Hematopoietic multipotent progenitor cell treated with erythropoietin and hydrocortisone succinate and interleukin-3 and kit ligand, for 8 days (in vitro differentiated cells): ENCODE data around the gene GOLPH3L.
"Not testable (repeated sequence)": the region's sequence is repeated elsewhere in the genome, so short reads cannot be mapped to it uniquely, and the experiment has no call there.

ENCODE experiments used
- DNase-seq: peaks from one replicate; pipeline ENCODE4 v3.0.0-alpha.2; 2015

Gene GOLPH3L

DNA sequence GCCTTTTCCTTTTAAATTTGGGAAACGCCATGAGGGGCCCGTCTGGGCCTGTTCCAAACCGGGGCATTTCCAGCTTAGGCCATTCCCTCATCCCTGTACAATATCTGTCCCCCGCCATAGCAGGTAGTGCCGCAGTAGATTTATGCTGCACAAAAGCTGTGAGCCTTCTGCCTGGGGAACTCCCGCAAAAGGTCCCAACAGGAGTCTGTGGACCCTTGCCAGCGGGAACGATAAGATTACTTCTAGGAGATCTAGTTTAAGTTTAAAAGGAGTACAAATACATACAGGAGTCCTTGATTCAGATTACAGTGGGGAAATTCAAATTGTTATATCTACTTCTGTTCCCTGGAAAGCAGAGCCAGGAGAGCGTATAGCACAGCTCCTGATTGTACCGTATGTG lies 42.3 kb downstream of the GOLPH3L start:
- not testable (repeated sequence) for DNase-seq

DNA sequence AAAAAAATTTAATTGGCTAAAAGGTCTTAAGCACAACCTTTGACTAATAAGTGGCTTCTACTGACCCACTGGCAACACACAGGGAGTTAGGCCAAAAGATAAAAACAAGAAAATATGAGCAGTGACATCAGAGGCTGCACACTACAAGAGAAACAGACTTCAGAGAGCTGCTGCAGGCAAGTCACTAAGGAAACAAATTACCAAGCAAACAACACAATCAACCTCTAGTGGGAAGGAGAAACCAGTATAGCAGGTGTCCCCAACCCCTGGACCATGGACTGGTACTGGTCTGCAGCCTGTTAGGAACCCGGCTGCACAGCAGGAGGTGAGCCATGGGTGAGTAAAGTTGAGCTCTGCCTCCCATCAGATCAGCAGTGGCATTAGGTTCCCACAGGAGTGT lies 46.8 kb downstream of the GOLPH3L start:
- DNase-seq = no peak

DNA sequence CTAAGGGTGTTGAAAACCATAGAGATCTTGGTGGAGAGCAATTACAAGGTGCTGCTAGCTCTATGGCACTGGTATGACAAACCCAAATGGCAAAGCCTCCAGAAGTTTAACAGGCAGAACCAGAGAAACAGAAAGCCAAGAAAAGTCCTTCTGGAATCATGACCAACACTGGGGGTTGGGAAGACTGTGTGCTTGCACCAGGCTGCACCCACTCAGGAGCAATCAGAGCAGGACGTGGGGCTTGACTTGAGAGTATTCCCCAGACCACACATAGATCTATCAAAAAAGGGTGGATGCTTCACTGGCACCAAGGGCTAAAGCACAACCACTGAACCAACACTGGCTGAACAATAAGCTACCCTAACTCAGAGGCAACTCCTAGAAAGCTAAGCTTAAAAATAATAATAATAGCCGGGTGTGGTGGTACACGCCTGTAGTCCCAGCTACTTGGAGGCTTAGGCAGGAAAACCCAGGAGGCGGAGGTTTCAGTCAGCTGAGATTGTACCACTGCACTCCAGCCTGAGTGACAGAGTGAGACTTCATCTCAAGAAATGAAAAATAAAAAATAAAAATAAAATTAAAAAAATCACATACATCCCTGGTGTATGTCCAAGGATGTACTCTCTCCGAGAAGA lies 47.4 kb downstream of the GOLPH3L start:
- no peak for DNase-seq

DNA sequence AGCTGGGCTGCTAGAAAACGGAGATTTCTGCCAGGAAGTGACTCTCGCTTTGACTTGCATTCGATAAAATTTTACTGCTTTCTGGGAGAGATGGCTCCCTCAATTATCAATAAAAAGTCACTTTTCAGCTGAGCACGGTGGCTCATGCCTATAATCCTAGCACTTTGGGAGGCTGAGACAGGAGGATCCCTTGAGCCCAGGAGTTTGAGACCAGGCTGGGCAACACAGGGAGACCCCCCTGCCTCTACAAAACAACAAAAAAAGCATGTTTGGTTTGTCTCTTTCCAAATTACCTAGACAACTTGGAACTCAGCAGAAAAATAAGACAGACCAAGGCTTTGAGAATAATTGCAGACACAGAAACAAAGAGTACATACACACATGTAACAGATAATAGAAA lies 54.7 kb downstream of the GOLPH3L start:
- no peak for DNase-seq

DNA sequence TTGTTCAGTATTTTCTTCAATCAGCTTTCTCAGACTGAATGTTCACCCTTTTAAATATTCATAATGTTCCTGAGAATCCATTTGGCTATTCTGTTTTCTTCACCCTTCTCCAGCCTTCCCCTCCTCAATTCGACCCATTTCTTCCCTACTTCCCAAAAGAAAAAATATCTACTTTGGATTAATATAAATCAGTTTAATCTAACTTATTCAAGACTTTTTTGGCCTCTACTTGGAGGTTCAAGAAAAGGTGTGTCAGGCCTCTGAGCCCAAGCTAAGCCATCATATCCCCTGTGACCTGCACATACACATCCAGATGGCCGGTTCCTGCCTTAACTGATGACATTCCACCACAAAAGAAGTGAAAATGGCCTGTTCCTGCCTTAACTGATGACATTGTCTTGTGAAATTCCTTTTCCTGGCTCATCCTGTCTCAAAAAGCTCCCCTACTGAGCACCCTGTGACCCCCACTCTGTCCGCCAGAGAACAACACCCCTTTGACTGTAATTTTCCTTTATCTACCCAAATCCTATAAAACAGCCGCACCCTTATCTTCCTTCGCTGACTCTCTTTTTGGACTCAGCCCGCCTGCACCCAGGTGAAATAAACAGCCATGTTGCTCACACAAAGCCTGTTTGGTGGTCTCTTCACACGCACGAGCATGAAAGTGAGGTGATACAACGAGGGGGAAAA lies 55.7 kb downstream of the GOLPH3L start:
- not testable (repeated sequence) for DNase-seq

DNA sequence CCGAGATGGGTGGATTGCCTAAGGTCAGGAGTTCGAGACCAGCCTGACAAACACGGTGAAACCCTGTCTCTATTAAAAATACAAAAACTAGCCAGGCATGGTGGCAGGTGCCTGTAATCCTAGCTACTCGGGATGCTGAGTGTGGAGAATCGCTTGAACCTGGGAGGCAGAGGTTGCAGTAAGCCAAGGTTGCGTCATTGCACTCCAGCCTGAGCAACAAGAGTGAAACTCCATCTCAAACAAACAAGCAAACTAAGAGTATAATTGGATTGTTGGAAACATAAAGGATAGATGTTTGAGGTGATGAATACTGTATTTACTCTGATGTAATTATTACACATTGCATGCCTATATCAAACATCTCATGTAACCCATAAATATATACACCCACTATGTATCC lies 58.5 kb downstream of the GOLPH3L start:
- DNase-seq = not testable (repeated sequence)

DNA sequence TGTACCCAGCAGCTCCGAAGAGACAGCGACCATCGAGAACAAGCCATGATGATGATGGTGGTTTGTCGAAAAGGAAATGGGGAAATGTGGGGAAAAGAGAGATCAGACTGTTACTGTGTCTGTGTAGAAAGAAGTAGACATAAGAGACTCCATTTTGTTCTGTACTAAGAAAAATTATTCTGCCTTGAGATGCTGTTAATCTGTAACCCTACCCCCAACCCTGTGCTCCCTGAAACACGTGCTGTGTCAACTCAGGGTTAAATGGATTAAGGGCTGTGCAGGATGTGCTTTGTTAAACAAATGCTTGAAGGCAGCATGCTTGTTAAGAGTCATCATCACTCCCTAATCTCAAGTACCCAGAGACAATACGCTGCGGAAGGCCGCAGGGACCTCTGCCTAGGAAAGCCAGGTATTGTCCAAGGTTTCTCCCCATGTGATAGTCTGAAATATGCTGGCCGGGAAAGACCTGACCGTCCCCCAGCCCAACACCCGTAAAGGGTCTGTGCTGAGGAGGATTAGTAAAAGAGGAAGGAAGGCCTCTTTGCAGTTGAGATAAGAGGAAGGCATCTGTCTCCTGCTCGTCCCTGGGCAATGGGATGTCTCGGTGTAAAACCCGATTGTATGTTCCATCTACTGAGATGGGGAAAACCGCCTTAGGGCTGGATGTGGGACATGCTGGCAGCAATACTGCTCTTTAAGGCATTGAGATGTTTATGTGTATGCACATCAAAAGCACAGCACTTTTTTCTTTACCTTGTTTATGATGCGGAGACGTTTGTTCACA lies 61.9 kb downstream of the GOLPH3L start:
- not testable (repeated sequence) for DNase-seq

DNA sequence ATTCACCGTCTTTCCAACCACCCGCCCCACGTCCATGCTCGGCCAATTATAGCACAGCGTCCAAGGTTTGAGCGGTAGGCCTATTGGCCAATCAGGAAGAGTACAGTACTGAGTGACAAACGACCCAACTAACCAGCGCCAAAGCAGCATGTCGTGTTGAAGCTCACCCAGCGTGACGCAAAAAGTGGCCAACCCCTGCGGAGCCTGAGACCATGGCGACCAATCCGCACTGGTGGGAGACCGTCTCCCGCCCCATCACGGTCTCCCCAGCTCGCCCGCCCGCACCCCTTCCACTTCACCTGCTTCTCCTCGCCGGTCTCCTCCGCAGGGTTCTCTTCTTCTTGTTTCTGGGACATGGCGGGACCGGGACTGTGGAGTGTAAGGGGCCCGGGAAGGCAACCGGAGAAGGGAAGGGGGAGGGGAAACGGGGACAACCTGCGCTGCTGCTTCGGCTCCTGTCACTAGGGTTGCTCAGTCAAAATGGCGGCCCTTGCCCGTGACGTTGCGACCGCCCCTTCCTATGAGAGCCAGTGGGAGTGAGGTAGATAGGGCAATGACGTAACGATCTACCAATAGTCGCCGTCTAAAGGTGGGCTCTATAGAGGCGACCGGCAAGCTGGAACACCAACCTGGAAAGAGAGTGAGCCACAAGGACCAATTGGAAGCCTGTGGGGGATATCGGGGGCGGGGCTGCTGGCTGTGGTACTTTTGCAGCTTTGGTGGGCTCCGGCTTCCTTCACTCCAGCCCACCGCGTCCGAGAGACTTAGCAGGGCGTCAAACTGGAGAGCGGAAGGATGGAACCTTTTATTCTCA lies 67.6 kb downstream of the GOLPH3L start, which contains the start of gene ENSA:
Gene ENSA, minus strand, starts transcription at position 498 of the 814 bp plus-strand sequence. Its CDS starts 142 bp downstream, at position 356.
- DNase-seq = peak; percentile 100

DNA sequence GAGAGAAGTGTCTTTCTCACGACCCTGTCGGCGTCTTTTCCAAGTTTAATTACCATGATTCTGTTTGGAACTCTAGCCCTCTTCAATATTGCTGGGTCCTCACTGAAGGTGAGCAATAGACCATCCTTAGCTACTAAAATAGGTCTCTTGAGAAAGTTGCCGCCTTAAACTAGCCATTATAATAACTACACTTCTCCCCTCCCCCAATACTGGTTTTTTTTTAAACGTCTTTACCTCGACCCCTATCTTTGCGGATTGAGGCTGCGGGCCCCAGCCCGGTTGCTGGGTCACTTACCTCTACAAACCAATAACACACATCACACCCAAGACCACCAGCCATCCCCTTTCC lies 68.2 kb downstream of the GOLPH3L start:
- no peak for DNase-seq

DNA sequence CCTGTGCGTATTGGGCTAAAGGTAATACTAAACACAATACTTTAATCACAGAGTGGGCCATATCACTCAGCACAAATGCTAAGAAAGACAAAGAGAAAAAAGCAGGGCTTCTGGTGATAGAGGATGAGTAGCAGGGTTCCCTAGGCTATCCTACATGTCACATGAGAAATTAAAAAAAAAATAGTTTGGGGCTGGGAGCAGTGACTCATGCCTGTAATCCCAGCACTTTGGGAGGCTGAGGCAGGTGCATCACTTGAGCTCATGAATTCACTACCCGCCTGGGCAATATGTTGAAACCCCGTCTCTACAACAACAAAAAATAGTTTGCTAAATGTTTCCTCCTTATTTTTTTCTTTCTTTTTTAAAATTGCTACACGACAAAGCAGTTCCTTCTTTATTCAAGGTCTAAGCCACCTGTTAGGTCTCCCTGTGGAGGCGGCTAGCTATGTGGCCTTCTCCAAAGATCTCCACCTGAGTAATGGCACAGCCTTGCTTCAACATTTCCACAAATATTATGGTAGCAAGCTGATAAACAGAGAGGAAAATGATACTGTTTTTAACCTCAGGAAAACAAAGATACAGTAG lies 69.0 kb downstream of the GOLPH3L start:
- no peak for DNase-seq

DNA sequence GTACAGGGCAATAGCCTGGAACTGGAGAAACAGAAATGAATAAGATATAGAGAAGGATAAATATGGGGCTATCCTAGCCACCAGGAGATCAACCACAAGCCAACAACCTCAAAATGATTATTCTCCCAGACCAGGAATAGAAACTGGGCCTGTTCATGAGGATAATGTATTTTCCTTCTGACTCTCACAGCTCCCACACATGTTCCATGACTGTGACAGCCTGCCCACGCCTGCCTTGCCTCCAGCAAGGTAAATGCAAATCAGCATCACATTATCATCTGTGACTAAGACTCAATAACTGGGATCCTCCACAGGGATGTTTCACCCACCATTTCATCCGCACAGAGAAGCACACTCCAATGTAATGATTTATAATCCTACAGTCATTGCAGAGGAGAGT lies 70.8 kb downstream of the GOLPH3L start:
- DNase-seq = no peak

DNA sequence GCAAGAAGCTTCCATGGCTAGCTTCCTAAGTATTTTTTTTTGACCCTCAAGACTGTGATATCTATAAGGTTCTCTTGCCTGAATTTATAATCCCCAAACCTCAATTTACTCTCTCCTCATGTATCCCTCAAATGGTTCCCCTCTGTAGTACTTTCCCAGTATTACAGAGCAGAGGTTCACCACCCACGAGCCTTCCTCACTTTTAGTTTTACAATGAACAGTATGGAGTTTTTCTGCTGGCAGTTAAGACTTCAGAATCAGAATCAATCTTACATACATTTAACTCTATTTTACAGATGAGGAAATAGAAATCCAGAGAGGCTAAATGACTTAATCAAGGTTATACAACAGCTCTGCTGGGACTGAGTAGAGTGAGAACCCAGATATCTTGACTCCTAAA lies 72.4 kb downstream of the GOLPH3L start:
- not testable (repeated sequence) for DNase-seq

DNA sequence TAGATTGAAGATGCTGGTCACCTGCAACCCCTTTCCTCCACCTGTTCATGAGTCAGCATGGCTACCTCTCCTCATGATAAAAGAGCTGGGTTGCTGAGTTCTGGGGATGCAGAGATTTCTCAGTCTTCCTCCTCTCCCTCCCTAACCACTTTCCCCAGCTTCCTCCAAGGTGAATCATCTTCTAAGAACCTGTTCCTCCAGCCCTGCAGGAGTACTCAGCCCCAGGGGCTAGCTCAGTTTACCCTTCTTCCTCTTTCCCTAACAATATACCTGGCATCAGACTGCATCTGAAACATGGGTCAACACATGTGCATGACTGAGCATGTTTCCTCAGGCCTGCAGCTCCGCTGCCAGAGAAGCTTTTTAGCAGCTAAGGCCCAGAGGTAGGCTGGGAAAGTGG lies 72.8 kb downstream of the GOLPH3L start:
- not testable (repeated sequence) for DNase-seq

DNA sequence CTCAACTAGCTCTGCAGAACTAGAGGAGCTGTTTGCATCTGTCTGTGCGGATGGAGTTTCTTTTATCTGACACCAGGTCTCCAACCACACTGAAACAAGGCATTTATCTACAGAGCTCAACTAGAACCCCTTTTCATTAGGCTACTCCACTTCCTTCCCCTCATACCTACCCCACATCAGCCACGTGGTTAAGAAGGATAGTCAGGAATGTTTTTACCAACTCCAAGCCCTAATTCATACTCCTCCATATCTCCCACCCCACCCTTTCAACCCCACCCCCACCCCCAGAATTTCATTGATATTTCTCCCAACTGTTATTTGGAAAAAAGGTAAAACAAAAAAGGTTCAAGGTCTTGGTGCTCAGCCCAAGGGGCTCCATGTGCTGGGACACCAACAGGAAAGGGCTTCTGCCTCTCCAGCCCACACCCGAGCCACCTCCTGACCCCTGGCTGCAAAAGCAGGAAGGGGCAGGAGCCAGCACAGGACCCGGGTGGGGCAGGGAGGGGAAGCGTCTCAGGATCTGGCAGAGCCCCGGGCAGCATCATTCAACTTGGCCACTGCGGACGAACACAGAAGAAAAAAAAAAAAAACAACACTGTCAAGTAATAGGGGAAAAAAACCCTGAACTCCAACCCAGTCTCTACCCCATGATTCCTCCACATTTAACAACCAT lies 74.5 kb downstream of the GOLPH3L start:
- peak; percentile 34 for DNase-seq

DNA sequence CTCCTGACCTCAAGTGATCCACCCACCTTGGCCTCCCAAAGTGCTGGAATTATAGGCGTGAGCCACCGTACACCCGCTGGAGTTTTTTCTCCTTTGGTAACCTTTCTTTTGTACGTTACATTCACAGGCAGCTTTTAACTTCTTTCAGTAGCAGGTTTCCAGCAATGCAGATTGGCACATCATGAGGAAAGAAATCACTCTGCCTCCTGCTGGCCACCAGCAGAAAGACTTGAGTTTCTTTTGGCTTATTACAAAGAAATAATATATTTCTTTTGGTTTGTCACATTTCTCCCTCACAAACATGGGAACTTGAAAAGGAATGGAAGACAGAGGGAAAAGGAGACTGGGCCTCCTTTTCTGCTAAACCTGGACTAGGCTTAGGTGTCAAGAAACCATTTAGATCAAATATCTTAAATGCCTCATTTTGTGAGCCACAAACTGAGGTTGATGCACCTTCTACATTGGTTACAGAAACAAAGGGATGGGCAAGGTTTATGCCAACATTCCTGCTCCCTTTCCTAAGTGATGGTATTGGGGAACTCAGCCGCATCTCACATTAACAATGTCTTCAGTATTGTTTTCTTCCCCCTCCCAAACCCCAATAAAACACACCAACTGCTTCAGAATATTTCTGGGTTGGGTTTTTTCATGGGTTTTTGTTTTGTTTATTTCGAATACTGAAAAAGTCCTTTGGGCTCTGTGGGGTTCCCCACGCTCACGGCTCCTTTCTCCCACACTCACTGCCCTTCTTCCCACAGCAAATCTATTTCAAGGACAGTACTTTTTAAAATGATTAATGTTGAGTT lies 75.3 kb downstream of the GOLPH3L start:
- DNase-seq = peak; percentile 72

DNA sequence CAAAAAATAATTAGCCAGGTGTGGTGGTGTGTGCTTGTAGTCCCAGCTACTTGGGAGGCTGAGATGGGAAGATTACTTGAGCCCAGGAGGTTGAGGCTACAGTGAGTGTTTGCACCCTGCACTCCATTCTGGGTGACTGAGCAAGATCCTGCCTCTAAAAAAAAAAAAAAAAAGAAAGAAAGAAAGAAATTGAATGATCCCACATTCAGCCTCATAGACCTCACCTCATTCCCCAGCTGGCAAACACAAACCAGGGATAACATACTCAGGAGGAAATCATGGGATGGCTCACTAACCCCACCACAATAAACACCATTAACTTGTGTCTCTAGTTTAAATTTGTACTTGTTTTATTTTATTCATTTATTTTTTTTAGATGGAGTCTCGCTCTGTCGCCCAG lies 76.0 kb downstream of the GOLPH3L start:
- no peak for DNase-seq

DNA sequence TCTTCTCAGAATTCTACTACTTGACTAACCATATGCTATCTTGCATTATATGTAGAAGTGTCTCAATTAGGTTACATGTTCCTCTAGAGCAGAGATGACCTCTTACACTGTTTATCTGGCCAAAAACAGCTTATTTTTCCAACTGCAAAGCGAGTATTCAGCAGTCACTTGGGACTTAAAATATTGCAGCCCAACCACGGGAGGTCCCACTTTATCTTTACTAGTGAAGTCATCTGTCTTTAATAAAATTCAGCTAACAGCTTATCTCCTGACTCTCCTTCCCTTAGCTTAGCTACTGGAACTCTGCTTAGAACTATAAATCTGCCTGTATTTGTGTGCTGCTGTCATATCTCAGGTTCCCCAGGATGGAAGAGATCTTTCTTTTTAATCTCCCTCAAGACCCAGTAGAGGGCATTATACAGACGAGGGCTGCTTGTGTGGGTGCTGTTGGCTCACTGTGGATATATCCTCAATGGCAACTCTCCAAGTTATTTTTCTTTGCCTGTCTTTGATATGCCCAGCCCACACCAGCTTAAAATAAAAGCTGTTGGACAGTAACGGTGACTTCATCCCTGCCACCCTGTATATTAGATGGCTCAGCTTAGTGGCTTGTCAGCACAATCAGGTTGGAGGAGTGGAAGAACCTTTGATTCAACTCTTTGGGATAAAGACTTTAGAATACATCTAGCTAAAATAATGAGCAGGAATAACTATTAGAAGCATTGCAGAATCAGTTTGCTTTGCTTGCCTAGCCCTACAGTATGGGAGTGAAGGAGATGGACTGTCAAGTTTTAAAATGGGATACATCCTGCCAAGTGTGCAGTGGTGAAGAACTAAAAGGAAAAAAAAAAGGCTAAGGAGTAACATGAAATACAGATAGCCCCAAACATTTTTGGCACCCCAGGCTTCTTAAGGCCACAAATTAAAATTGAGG lies 77.1 kb downstream of the GOLPH3L start:
- DNase-seq = peak; percentile 93

DNA sequence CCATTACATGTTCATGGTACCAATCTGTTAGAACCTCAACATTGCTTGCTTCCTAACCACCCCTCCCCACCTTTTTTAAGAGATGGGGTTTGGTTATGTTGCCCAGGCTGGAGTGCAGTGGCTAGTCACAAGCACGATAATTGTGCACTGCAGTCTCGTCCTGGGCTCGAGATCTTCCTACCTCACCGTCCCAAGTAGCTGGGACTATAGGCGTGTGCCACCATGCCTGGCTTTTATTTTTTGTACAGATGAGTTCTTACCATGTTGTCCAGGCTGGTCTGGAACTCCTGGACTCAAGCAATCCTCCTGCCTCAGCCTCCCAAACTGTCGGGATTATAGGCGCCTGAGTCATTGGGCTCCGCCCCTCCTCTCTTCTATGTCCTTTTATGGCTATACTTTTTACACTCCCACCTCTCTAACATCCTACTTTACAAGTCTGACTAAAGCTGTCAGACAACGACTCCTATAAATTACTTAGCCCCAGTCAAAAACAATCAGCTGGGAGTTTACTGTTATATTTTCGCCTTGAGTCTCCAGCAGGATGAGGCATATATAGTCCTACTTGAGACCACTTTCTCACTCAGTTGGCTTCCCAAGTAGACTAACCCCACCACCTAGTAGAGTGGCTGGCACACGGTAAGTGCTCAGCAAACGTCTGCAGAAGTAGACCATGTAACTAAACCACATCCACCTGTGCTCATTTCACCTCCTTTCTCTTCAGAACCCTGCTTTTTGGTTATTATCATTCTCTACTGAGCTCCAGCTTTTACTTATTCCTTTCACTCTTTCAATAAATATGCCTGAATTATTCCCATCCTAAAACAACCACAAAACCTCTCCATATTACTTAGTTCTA lies 81.4 kb downstream of the GOLPH3L start:
- no peak for DNase-seq
